ENCODE measurements around the gene CDK8.

The CDK8 gene

DNA sequence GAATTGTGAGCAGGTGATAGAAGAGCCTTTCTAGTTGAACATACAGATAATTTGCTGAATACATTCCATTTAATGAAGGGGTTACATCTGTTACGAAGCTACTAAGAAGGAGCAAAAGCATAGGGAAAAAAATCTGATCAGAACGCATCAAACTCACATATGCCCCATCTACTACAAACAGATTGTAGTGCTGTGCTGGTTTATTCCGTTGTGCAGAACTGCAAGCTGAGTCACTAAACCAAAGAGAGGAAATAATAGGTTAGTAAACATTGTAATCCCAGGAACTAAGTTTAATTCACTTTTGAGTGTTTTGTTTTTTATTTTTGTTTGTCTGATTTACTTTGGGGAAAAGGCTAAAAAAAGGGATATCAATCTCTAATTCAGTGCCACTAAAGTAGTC, 136.3 kb downstream of the CDK8 start:
- no peak for DNase-seq

DNA sequence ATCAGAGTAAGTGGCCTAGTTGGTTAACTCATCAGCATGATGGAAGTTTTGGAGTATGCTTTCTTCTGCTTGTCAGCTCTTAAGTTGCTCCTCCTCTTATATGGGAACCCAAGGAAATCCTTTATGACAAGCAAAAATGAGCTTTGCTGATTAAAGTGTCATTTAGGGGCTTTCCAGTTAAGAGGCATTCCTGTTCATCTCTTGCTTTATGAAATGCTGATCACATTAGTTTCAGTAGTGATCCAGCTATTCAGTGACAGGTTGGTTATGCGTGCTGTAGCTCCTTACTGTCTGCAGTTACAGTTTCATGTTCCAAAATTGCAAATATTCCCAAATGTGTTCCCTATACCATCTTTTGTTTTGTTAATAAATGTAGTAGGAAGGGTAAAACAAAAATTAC, 146.6 kb downstream of the CDK8 start:
- DNase-seq, result no peak

DNA sequence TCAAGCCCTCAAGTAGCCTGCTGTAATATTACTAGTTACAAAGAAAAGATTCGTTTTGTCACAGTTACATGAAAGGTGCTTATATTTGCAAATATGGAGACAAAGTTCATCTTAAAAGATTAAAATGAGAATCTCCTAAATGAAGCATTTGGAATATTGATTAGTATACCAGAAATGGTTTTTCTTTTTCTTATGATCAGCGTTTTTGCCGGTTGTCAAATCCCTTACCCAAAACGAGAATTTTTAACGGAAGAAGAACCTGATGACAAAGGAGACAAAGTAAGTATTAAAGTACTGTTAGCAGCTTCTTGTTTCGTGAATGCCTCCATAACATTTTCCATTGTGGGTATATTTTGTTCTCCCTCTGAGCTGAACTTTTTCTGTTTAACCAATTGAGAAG, 147.1 kb downstream of the CDK8 start:
- no peak for DNase-seq

DNA sequence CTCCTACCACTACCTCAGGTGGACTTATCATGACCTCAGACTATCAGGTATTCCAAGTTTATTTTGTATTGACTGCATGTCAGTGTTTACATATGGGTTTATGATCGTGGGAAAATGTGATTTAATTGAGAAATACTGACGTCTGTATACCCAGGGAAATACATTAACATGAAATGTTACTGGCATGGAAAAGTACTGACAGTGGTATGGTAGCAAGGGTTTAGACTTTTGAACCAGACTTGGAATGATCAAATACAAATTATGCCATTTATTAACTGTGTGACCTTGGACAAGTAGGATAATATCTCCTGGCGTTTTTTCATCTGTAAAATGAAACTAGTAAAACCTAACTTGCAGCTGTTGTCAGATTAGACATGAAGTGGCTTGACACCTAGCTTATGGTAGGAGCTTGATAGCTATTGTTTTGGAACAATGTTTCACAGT, 147.7 kb downstream of the CDK8 start:
- DNase-seq, result no peak

DNA sequence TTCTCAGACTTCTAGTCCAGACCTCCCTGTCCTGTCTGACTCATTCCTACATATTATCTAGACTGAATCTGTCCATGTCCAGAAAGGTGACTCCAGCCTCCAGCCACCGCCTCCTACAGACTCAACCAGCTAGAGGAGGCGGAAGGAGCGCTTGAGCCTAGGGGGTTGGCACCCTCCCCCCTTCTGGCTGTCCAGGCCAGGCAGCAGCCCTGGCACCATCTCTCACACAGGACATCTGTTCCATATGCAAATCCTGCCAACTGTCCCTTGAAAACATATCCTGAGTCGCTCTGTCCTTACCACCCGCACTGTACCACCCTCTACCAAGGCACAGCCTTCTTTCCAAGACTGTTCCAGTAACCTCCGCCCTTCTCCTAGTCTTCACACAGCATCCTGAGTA, 152.9 kb downstream of the CDK8 start:
- no peak for DNase-seq

DNA sequence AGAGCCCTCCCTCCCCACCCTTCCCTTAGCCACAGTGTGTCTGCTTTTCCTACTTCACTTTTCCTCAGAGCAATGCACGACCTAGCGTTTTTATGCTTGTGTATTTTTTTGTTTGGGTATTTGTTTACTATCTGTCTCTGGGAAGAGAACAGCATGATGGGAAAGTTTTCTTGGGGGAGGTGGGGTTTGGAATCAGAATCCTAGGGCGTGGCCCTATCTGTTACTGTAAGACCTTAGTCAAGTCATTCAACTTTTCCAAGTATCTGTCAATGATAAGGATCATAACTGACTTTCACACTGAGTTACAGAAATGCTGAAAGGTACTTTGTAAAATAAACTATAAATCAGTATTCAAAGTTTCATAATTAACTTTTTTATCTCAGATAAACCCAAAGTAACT, 157.3 kb downstream of the CDK8 start:
- no peak for DNase-seq

DNA sequence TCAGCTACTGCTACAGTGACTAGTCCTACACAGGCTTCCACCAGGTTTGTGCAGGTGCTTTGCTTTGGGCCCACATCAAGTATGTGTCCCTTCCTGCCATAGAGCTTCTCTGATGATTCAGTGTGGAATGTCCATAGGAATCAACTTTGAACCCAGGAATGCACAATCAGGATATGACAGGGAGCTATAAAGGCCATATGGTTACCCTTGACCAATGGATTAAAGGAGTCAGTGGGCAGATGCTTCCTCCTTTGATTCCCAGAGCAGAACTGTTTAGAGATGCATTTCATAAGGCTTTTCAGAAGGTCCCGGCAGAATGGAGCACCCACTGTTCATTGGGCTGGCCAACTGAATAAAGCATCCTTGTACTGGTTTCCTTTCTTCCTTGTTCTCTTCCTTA, 158.3 kb downstream of the CDK8 start:
- no peak for DNase-seq

DNA sequence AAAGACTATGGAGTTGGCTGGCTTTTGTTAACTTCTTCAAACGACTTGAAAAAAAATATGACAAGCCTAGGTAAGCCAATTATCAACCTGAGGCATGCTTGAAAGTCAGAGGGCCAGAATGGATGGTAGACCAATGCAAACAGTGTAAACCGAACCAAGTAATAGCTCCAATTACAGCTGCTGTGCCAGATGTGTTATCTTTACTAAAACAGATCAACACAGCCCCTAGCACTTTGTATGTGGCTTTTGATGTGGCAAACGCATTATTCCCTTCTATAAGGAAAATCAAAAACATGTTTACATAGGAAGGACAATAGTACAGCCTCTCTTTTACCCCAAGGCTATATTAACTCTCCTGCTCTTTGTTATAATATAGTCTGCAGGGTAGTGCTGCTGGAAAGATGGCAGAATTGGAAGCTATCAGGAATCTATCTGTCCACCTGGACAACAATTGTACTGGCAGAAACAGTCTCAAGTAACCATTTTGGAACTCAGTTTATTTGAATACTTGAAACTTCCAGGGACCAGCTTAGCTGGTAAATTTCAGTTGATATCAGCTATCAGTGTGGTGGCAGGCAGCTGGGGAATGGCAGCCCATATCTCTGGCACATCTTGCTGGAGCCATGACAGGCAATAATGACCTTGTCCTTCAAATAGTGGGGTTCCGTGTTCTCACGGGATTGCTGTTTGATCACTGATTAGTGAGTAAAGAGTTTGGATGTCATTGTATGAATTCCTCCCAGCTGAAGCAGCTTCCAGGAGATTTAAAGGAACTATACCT, 159.2 kb downstream of the CDK8 start:
- no peak for DNase-seq

DNA sequence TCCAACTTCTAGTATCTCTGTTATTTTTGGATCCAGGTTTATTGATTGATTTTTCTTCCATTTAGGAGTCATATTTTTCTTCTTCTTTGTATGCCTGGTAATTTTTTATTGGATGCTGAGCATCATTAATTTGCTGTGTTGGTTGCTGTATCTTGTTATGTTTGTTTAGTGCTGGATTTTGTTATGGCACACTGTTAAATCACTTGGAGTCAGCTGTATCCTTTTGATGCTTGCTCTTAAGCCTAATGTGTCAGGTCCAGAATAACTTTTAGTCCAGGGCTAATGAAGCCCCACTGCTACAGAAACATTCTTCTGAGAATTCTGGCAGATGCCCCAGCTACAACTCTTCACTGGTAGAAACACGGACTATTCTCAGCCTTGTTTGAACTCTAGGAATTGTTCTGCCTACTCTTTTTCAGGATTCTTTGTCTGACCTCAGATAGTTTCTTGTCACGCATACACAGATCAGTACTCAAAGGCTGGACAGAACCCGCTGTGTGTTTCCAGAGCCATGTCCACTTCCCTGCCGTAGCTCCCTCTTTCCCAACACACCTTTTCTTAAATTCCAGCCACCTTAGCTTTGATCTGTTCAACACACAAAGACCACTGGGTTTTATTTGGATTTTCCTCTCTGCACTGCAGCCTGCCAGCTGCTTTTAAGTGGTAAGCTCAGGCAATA, 166.5 kb downstream of the CDK8 start:
- DNase-seq, result no peak

DNA sequence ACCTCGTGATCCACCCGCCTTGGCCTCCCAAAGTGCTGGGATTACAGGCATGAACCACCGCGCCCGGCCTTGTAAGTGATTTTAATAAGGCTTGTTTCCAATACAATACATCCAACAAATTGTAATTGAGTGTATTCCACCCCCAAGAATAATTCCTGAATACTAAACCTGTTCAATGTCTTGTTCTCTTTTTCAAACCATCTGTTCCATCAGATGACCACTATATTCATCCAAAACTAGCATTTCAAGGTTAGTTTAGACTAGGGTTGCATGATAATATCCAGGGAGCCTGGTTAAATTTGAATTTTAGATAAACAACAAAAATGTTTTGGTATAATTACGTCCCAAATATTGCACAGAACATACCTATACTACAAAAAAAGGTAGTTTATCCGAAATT, 168.1 kb downstream of the CDK8 start:
- DNase-seq, result no peak

DNA sequence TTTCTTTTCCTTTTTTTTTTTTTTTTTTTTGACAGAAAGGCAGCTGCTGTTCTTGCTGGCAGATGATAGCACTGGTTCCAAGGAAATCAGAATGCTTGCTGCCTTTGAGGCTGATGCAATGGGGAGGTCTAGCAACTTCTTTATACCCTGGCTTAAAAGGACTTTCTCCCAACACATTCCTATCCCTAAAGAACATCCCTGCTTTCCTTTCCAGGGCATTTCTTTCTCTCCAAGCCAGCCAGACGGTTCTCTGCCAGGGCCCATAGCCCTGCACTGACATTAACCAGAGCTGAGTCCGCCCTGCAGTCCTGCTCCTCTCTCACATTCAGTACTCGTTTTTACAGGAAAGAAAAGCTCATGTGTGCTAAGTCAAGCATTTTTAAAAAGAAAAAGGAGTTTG, 169.7 kb downstream of the CDK8 start:
- DNase-seq, result no peak

DNA sequence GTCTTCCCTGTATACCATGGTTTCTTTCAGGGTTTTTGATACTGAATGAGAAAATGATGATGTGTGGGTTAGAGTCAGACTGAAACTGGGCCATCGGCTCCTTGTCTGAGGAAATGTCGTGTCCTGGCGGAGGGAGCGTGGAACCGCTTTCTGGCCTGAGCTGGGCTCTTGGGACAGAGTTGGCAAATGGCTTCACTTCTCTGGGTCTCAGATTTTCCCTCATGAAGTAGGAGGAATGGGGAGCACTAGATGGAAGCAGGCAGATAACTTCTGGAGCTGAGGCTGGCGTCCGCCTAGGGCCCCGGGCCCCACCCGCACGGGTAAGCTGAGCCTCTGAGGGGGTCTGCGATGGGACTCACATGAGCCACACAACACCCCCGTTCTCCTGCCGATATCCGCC, 170.3 kb downstream of the CDK8 start:
- DNase-seq, result no peak

DNA sequence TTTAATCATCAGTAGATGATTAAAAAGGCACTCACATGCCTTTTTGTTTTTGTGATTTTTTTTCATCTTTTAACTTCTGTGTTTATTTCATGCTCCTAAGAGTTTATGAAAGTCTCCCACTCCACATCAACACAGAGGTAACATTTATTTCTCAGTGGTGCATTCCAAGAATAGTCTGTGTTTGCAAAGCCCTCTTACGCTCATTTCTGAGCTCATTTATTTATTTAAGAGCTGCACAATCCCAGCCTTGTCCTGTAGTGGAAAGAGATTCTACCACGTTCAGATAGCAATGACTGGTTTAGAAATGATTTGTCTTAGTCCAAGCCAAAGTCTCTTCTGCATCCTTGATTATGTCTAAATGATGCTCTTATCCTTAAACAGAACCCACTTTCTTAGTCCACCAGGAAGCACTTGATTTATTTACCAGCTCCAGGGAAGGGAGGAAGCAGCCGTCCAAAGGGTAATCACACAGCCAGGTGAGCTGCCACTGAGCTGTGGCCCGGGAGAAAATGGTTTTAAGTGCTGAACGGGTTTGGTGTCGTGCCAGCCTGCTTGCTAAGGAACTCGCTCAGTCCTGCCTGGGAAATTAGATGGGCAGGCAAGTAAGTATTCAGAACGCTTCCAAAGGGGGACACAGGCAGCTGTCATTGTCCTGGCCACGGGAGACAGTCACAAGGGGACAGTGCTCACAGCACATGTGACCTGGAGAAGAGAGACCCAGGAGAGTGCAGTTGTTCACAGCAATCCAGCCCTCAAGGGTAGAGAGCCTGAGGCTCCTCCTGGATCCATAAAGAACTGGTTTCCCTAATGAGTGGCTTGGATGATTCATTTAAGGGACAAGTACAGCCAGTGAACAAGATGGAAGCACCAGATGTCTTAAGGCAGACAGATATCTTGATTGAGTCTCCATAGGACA, 171.8 kb downstream of the CDK8 start:
- DNase-seq, result no peak

DNA sequence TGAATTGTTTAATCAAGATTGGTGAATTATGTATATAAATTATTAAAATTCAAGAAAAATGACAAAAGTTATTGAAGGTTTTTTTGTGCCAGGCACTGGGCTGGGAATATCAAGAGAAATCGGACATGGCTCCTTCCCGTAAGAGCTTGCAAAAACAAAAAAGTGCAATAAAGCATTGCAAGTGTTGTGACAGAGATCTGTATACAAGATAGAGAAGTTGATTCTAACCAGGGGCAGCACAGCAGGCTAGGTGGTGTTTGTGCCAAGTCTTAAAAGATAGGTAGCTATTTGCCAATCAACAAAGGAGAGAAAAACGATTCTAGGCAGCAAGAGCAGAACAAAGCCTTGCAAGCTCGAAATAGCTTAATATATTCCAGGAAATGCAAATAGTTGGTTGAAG, 179.8 kb downstream of the CDK8 start:
- no peak for DNase-seq

DNA sequence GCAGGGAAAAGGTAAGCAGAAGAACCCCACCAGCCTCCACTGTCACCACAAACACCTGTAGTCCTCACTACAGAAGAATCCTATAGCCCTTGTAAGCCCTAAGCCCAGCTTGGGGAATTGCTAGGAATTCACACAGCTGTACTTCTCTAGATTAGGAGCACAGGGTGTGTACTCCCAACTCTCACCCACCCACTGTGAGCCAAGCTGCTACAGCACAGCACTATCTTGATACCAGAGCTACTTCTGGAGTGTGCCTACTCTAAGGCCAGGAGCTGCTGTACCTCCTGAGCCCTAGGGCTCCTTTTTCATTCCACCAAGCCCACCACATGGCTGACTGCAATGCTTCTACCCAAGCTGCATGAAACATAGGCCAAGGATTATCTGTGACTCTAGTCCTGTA, 181.2 kb downstream of the CDK8 start:
- no peak for DNase-seq

DNA sequence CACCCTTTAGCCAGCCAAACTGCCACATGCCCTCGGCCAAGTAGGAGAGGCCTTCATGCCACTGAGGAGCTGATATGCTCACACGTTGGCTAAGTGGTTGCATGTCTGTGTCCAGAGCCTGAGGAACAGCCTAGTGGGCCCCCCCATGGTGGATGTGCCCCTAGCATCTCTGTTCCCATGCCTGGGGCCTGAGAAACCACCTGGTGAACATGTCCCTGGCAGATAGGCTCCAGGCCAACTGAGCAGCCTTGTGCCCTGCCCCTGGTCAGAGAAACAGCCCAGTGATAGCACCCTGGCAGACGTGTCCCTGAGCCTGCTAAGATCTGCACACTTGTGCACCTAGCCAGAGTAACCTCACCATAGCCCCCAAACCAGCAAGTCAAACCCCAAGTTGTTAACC, 181.7 kb downstream of the CDK8 start:
- DNase-seq, result no peak

DNA sequence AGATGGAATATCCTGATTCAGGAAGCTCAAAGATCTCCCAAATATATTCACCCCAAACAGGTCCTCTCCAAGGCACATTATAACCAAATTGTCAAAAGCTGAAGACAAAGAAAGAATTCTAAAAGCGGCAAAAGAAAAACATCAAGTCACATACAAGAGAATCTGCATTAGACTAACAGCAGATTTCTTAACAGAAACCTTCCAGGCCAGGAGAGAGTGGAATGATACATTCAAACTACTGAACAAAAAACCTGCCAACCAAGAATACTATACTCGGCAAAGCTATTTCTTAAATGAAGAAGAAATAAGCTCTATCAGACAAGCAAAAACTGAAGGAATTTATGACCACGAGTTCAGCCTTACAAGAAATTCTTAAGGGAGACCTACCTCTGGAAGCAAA, 183.0 kb downstream of the CDK8 start:
- no peak for DNase-seq

DNA sequence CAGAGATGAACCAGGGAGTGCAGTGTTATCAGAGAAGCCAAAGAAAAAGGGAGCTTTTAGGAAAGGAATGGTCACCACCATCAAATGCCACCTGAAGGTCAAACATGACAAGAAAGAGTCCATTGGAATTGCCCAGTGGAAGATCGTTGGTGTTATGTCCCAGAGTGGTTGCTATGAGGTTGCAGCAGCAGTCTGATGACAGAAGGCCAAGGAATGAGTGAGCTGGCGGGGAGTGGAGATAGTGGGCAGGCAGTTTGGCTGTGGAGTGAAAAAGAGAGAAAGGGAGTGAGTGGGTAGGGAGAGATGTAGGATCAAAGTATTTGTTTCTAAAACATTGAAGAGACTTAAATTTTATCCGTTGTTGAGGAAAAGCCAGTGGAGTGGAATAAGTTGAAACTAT, 186.2 kb downstream of the CDK8 start:
- DNase-seq, result no peak

DNA sequence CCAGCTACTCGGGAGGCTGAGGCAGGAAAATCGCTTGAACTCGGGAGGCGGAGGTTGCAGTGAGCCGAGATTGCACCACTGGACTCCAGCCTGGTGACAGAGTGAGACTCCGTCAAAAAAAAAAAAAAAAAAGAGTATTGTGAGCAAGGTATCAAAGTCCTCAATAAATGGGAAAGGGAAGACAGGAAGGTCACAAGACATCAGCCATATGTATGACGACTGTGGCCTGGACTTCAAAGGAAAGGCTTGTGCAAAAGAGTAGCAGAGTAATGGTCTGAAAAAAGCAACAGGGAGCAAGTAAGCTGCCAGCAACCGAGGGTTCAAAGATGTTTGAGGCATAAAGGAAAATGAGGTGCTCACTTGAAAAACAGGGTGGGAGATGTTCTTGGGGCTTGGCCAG, 187.5 kb downstream of the CDK8 start:
- DNase-seq, result no peak

DNA sequence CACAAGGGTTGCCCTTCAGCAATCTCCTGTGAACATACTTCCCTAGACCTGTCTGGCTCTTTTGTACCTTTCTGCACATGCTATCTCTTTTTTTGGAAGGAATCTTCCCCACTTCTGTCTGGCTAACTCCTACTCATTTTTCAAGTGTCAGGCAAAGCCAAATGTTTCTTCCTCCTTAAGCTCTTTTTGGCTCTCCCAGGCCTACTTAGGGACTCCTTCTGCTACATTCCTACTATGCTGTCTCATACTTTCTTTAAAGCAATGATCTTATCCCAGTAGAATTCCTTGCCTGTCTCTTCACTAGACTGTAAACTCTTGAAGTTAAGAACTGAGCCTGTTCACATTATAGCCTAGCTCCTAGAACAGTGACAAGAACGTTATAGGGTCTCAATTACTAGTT, 188.6 kb downstream of the CDK8 start:
- no peak for DNase-seq

DNA sequence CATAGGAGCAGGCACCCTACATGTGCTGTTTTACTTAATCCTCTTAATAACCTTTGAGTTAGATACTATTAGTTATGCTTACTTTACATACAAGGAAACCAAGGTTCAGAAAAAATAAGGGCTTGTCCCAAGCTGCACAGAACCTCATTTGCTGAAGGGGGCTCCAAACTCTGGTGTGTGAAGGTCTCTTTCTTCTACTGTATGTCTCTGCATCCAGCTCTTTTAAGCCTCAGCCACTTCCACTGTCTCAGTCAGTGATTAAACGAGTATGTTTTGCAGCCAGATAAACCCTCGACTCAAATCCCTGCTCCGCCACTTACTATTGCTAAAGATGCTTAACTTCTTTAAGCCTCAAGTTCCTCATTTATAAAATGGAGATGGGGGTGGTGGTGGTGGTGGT, 191.2 kb downstream of the CDK8 start:
- no peak for DNase-seq

DNA sequence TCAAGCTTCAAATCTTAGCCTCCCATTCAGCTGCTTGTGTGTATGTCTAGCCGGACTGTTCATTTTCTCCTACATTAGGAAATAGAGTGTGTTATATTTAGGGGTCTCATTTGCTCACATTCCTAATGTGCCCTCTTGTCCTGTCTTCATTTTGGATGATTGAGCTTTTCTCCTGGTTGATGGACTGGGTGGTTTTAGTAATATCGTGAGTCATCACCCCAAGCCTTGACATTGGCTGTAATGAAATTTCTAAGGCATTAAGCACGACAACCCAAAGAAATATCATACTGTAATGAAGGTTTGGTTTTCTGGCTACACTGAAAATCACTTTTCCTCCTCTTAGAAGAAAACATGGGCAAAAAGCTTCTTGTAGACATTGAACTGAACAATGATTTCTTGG, 192.8 kb downstream of the CDK8 start:
- DNase-seq, result no peak

DNA sequence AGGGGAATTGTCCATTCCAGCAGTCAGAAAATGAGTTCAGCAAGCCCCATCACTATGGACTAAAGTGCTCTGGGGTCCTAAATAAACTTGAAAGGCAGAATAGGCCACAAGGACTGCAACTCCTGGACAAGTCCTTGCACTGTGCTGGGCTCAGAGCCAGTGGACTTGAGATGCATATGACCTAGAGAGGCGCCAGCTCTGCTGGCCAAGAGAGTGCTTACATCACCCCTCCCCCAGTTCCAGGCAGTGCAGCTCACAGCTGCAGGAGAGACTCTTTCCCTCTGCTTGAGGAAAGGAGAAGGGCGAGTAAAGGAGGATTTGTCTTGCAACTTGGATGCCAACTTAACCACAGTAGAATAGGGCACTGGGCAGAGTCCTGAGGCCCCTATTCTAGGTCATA, 194.1 kb downstream of the CDK8 start:
- DNase-seq, result no peak

Measured in CD4-positive, alpha-beta T cell treated with Interleukin-1 beta for 1 hour (primary cell).